Stomach (tissue), 9 donors: ENCODE results near the gene CUL1. TPM values are rescaled to one million over a fixed set of nuclear protein-coding genes. Genes with fewer than 3 reads are reported as not detected.
A peak's percentile ranks its signal among the peaks of the same experiment; 100 is the strongest.

ENCODE experiments used
- DNase-seq, 2 donors: peaks; one replicate each; pipeline versions ENCODE4 v3.0.0 to v3.0.0-alpha.2; 2013 to 2019
- H3K27ac ChIP-seq, 5 donors: fragments of 200-600 bp in 4 of 5; sonication (generic) in 4 of 5; one replicate each; pipeline ENCODE4 v1.5.1; 2013 to 2019; ENCODE audit warnings: mild to moderate bottlenecking in 1 of 5, moderate library complexity in 1 of 5
- H3K27me3 ChIP-seq, 3 donors: fragments of 200-600 bp; sonication (generic); one replicate each; pipeline ENCODE4 v1.5.1; 2017 to 2019; ENCODE audit warnings: mixed run types in 1 of 3
- H3K36me3 ChIP-seq, 4 donors: fragments of 200-600 bp; sonication (generic); 1 replicate in 3 of 4; 2 replicates in 1 of 4; pipeline ENCODE4 v1.5.1; 2016 to 2019
- H3K4me1 ChIP-seq, 4 donors: fragments of 200-600 bp; sonication (generic); one replicate each; pipeline ENCODE4 v1.5.1; 2016 to 2019
- H3K4me3 ChIP-seq, 4 donors: fragments of 200-600 bp; sonication (generic) in 3 of 4; one replicate each; pipeline ENCODE4 v1.5.1; 2016 to 2019; ENCODE audit warnings: mild to moderate bottlenecking in 1 of 4
- H3K9me3 ChIP-seq, 4 donors: fragments of 200-600 bp; sonication (generic); one replicate each; pipeline ENCODE4 v1.5.1; 2016 to 2019
- CTCF ChIP-seq, 7 experiments: fragments of 450-650 bp in 4 of 7; fragments of 200-600 bp in 3 of 7; sonication (generic) in 3 of 7; IDR thresholded peaks; one replicate each; pipeline ENCODE4 v1.5.1; 2016 to 2019; ENCODE audit warnings: antibody characterized with exemption in 7 of 7, control low read depth in 2 of 7, mild to moderate bottlenecking in 1 of 7
- EP300 ChIP-seq: sonication (generic); formaldehyde crosslinking; IDR thresholded peaks from one replicate; pipeline ENCODE4 v1.6.1; 2017; ENCODE audit warnings: antibody characterized with exemption
- POLR2A ChIP-seq, 4 donors: fragments of 450-650 bp; IDR thresholded peaks; one replicate each; pipeline ENCODE4 v1.6.1; 2016; ENCODE audit warnings: antibody characterized with exemption in 4 of 4, control low read depth in 2 of 4, mild to moderate bottlenecking in 1 of 4, moderate library complexity in 1 of 4
- POLR2AphosphoS5 ChIP-seq, 3 donors: sonication (generic); formaldehyde crosslinking; IDR thresholded peaks; one replicate each; pipeline ENCODE4 v1.6.1; 2016; ENCODE audit warnings: antibody characterized with exemption in 3 of 3
- WGBS, 5 donors: extraction: QIAGEN DNeasy Blood & Tissue Kit in 3 of 5; methylation state at CpG; one replicate each; pipeline versions ENCODE4 v1.1.5 to v1.1.7; 2013 to 2018; 5-methylcytosine and 5-hydroxymethylcytosine counted together
- intact Hi-C: fragments of 100-400 bp; cut with DNase I; formaldehyde crosslinking; loops from one replicate; pipeline ENCODE4 v1.15.1; 2023; ENCODE audit warnings: low total_unique reads
- polyA plus RNA-seq, 3 donors: library from polyadenylated mRNA; stranded (reverse); fragments of 200-250 nt; gene quantifications; one replicate each; pipeline ENCODE4 v1.2.3, GENCODE V29; 2013
- total RNA-seq, 5 donors: library from RNA; depleted of rRNA; stranded (reverse); fragments of >200 nt; gene quantifications; one replicate each; pipeline versions ENCODE4 v1.1.0 to v1.2.3, GENCODE V29; 2014 to 2016
- donor health status: healthy with polysubstance abuse.
- donor health status: Bipolar disorder and iron deficiency.
- donor health status: healthy.

Gene CUL1
- total and polyA plus RNA-seq, 8 donors, result 22.5 to 56.4 (median 29.2) TPM

GRCh38 chr7:148669927-148670326, 28.8 kb upstream of the CUL1 start:
- intact Hi-C loops, result no loop called here
- Histone ChIP-seq H3K9me3 (peaks cover 0 to 4% (median 1%) of the 10 kb centered on the region in 4 donors), H3K27ac (no peak overlapping the region), H3K4me3 (no peak overlapping the region), H3K36me3 (no peaks in the 10 kb centered on the region), H3K27me3 (no peaks in the 10 kb centered on the region), H3K4me1 (no peaks in the 10 kb centered on the region)
- WGBS, 5 donors, result 82 to 91% (median 90%) methylated on average over 3 of the region's 3 CpGs
- no peak for DNase-seq
- TF ChIP-seq EP300, result no peak
- no peak for TF ChIP-seq POLR2A (IDR thresholded peaks at IDR 0.05)
- TF ChIP-seq POLR2AphosphoS5 (IDR thresholded peaks at IDR 0.05), result no peak
- no peak for TF ChIP-seq CTCF (IDR thresholded peaks at IDR 0.05)

- no peak for TF ChIP-seq CTCF (IDR thresholded peaks at IDR 0.05)
- no peak for TF ChIP-seq POLR2A (IDR thresholded peaks at IDR 0.05)
- TF ChIP-seq POLR2AphosphoS5 (IDR thresholded peaks at IDR 0.05), result no peak
- no peak for TF ChIP-seq EP300
- intact Hi-C loops, result no loop called here
- no peak for DNase-seq
- H3K4me1 ChIP-seq, result no peaks in the 10 kb centered on the region
- no peaks in the 10 kb centered on the region for H3K36me3 ChIP-seq
- WGBS, 5 donors, result 79 to 89% (median 83%) methylated on average over 4 of the region's 4 CpGs
- H3K27ac ChIP-seq, result no peak overlapping the region
- H3K4me3 ChIP-seq, result no peak overlapping the region
- H3K9me3 ChIP-seq, result peaks cover 0 to 8% (median 3%) of the 10 kb centered on the region in 4 donors
- H3K27me3 ChIP-seq, result no peaks in the 10 kb centered on the region
These were observed 28.3 kb upstream of the CUL1 start for GRCh38 chr7:148670374-148670773.

GRCh38 chr7:148670807-148671206, 27.9 kb upstream of the CUL1 start:
- H3K4me1 ChIP-seq, result no peaks in the 10 kb centered on the region
- peaks cover 0 to 8% (median 3%) of the 10 kb centered on the region in 4 donors for H3K9me3 ChIP-seq
- peak in 1 of 2 donors; percentile 6 for DNase-seq
- intact Hi-C loops, result no loop called here
- no peak overlapping the region for H3K27ac ChIP-seq
- no peaks in the 10 kb centered on the region for H3K36me3 ChIP-seq
- TF ChIP-seq EP300 (no peak), POLR2A (IDR thresholded peaks at IDR 0.05) (no peak), CTCF (IDR thresholded peaks at IDR 0.05) (no peak), POLR2AphosphoS5 (IDR thresholded peaks at IDR 0.05) (no peak)
- H3K27me3 ChIP-seq, result no peaks in the 10 kb centered on the region
- no peak overlapping the region for H3K4me3 ChIP-seq
- 60 to 77% (median 63%) methylated on average over 4 of the region's 4 CpGs for WGBS, 5 donors

GRCh38 chr7:148672041-148672440, 26.7 kb upstream of the CUL1 start:
- TF ChIP-seq EP300 (no peak), CTCF (IDR thresholded peaks at IDR 0.05) (no peak), POLR2A (IDR thresholded peaks at IDR 0.05) (no peak), POLR2AphosphoS5 (IDR thresholded peaks at IDR 0.05) (no peak)
- Histone ChIP-seq H3K9me3 (peaks cover 0 to 8% (median 3%) of the 10 kb centered on the region in 4 donors), H3K4me1 (no peaks in the 10 kb centered on the region), H3K36me3 (no peaks in the 10 kb centered on the region), H3K27me3 (no peaks in the 10 kb centered on the region), H3K4me3 (no peak overlapping the region), H3K27ac (no peak overlapping the region)
- 72 to 91% (median 82%) methylated on average over 2 of the region's 2 CpGs for WGBS, 5 donors
- no peak for DNase-seq
- intact Hi-C loops, result no loop called here
